HG03139 (cell line): ENCODE data around the gene ATG16L1.
A peak's percentile ranks its signal among the peaks of the same experiment; 100 is the strongest.
"Not testable (repeated sequence)": the region's sequence is repeated elsewhere in the genome, so short reads cannot be mapped to it uniquely, and the experiment has no call there.

Source experiments
- ATAC-seq: cut with Tn5 transposase; IDR thresholded peaks from one replicate; pipeline ENCODE4 v1.9.1; 2021; ENCODE audit not compliant: unreplicated experiment

ATG16L1 gene

DNA sequence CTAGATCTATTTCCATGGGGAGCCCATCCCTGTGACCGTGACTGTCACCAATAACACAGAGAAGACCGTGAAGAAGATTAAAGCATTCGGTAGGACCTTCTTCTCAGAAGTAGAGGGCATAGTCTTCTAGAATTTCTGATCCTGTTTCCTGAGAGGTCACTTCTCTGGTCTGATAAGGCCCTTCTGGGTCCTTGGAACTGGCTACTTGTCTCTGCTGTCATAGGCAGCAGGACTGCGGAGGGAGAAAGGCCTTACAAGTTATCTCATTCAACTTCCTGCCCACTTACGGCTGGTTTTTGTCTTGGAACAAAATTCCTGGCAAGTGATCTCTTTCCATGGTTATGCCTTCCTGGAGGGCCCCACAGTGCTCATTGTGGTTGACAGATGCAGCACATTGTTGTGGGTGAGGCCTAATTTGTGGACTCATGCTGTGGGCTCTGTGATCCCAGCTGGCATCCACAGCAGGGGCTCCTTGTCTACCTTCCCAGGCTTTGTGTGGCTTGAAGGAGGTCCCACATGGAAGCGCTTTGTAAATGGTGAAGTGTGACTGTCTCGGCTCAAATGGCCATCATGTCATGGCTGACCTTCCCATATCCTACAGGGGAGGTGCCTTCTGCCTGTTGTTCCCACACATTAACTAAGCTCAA is 78.1 kb downstream of the ATG16L1 start:
- no peak for ATAC-seq

DNA sequence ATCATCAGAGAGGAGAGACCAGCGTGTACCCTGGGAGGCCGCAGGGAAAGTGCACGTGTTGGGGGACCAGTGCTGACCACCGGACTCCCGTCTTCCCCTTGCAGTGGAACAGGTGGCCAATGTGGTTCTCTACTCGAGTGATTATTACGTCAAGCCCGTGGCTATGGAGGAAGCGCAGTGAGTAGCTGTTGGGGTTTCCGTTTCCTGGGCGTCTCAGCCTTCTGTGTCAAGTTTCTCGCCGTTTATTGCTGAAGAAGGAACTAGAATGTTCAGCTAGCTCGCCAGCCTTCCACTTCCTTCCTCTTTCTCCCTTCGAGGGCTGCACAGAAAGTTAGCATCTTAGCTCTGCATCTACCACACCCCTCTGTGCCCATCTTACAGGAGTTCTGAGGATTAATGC is 80.1 kb downstream of the ATG16L1 start:
- ATAC-seq = peak; percentile 92

DNA sequence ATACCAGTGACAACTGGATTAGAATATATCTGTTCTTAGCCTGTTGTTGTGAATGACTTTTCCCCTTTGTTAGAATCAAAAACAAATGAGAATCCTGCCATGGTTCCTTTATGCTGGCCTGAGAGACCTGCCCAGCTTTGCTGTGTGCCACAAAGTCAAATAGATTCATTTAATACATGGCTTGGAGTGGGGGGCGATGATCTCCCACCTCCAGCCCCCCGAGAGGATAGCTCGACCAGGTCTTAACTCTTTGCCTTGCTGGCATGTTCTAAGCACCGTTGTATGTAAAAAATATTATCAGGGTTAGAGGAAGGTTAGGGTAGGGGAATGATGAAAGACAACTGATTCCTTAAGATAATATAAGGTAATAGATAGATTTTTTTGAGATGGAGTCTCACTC is 80.7 kb downstream of the ATG16L1 start:
- no peak for ATAC-seq

DNA sequence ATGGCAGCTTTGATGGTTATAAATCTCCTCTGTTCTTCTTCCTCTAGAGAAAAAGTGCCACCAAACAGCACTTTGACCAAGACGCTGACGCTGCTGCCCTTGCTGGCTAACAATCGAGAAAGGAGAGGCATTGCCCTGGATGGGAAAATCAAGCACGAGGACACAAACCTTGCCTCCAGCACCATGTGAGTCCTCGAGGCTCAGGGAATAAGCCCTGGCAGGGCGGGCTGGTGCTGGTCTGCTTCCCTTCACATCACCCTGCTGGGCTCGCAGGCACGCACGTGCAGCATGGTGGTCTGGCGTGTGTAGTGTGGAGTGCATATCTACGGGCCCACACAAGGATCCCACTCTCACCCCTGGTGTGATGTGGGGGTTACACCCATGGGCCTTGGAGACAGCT is 83.4 kb downstream of the ATG16L1 start:
- no peak for ATAC-seq

DNA sequence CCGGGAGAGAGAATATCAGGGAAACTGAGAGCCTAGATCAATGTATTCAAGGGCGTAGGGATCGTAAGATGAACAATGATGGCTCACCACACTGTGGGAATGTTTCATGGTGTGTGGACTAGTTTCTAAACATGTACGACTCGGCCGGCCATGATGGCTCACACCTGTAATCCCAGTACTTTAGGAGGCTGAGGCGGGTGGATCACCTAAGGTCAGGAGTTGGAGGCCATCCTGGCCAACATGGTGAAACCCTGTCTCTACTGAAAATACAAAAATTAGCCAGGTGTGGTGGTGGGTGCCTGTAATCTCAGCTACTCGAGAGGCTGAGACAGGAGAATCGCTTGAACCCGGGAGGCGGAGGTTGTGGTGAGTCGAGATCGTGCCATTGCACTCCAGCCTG is 84.6 kb downstream of the ATG16L1 start:
- ATAC-seq = not testable (repeated sequence)

DNA sequence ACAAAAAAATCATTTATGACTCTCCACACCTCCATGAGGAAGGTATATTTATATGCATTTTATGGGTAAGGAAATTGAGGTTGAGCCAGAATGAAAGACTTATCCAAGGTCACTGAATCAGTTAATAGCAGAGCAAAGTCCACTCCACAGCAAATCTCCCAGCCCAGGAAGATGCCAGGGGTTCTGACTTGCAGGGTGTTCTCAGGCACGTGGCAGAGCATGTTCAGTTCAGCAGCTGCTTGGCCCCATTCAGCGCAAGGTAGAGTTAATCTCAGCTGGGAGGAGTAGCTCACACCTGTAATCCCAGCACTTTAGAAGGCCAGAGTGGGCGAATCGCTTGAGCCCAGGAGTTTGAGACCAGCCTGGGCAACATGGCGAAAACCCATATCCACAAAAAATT is 85.1 kb downstream of the ATG16L1 start:
- ATAC-seq = no peak

DNA sequence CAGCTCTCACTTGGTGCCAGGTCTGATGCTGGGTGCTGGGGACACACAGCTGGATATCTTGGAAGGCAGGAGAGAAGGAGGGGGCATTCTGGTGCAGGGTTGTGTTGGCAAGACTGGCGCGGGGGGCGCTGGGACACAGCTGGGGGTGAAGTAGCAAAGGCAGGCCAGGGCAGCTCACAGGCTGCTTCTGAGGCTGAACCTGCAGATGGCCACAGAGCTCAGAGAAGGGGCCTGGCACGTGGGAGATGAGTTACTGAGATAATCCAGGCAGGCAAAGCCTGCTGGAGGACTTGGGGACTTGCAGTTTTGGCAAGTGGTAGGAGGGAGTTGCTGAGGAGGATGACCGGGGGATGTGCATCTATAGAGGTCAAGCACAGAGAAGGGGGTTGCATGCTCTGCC is 86.6 kb downstream of the ATG16L1 start:
- no peak for ATAC-seq

DNA sequence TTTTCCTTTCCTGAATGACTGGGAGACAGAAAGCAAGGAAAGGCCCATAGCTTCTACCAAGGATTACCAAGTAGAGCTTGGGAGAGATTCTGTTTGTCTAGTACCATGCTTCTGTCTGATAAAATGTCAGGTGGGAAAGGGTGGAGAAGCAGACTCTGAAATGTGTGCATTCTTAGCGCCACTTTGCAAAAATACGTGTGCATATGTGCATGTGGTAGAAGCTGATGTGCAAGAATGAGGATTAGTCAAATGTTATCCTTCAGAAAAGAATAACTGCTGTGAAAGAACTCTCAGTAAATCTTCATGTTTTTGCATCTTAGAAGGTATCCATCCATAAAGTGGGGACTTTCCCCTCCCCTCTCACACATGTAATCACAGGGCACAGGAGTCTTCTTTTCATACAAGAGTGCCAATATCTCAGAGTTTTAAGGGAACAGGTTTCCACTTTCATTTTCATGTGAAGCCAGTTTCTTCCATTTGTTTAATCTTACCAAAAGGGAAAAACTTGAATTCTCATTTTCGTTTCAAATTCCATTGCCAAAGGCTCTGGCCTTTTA is 87.4 kb downstream of the ATG16L1 start:
- no peak for ATAC-seq

DNA sequence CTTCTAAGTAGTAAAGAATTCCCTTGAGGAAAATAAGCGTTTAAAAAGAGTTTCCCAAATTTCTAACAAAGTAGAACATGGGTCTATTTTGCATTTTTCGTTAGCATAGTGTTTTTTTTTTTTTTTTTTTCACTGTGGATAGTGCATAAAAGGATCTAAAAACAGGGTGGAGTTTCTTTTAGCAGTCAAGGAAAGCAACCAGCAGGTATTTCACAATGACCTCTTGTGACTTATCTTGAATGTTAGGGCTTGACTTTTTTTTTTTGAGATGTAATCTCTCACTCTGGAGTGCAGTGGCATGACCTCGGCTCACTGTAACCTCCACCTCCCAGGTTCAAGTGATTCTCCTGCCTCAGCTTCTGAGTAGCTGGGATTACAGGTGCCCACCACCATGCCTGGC is 88.0 kb downstream of the ATG16L1 start:
- ATAC-seq = no peak

DNA sequence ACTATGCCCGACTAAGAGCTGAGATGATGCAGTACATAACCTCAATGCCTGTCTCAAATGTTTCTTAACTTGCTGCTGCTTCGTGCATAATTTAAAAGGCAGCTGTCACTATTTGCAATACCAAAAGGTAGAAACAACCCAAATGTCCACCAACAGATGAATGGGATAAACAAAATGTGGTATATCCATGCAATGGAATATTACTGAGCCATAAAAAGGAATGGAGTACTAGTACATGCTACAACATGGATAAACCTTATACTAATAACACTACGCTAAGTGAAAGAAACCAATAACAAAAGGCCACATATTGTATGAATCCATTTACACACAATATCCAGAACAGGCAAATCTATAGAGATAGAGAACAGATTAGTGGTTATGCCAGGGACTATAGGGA is 89.8 kb downstream of the ATG16L1 start:
- no peak for ATAC-seq

DNA sequence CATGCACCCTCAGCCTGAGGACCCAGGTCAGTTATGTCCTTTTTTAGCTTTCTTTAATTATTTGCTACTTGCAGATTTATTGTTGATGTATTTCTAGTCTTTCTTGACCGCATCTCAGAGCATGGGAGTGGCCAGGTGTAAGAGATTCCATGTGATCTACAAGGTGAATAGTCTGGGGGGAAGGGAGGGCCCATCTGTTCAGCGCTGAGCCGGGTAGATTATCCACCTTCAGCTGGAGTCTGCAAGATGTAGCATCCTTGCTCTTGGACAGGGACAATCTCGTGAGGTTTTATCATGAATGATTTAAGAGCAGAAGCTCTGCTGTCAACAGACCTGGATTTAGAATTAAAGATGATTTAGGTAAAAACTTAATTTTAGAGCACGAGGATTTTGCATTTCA is 90.8 kb downstream of the ATG16L1 start:
- ATAC-seq = no peak

DNA sequence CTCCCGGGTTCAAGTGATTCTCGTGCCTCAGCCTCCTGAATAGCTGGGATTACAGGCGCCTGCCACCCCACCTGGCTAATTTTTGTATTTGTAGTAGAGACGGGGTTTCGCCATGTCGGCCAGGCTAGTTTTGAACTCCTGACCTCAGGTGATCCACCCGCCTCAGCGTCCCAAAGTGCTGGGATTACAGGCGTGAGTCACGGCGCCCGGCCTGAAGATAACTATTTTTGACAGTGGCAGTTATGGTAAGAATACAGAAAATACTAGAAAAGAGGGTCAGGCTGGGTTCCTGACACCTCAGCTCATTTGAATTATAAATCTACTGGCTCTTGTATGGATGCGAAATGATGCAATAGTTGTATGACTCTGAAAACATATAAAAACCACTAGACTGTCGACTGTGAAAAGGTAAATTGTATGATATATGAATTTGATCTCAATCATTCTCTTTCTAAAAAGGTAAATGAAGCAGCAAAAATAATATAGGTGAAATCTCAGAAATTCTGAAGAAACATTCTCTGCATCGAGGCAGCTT is 91.8 kb downstream of the ATG16L1 start:
- no peak for ATAC-seq
